Measurements from ENCODE around the gene CEP63. TPM values are rescaled to one million over a fixed set of nuclear protein-coding genes. Genes with fewer than 3 reads are reported as not detected.

Gene CEP63
- total RNA-seq, 1 donor from 2014 or later = 32.5 TPM

GRCh38 chr3:134600206-134600605 is 114.3 kb downstream of the CEP63 start:
- intact Hi-C loops (cut with DNase I) = loop anchor here (10.0 kb wide), 1 partner anchor 905 kb away; no protein-coding TSS in a partner anchor
- ATAC-seq (ENCODE audit: poor library complexity) = no peak
- no peak for DNase-seq

GRCh38 chr3:134600685-134601463 is 115.0 kb downstream of the CEP63 start:
- peak; percentile 88 for ATAC-seq (ENCODE audit: poor library complexity)
- intact Hi-C loops (cut with DNase I) = loop anchor here (10.0 kb wide), 1 partner anchor 904 kb away; no protein-coding TSS in a partner anchor
- DNase-seq = peak; percentile 78

- DNase-seq = peak; percentile 54
- intact Hi-C loops (cut with DNase I) = loop anchor here (10.0 kb wide), 1 partner anchor 903 kb away; no protein-coding TSS in a partner anchor
These were observed 115.9 kb downstream of the CEP63 start for GRCh38 chr3:134601539-134602439.

GRCh38 chr3:134602440-134602814 is 116.6 kb downstream of the CEP63 start:
- no peak for DNase-seq
- intact Hi-C loops (cut with DNase I) = loop anchor here (10.0 kb wide), 1 partner anchor 902 kb away; no protein-coding TSS in a partner anchor

More at GRCh38 chr3:134601539-134602439, 115.9 kb downstream of the CEP63 start:
- ATAC-seq (ENCODE audit: poor library complexity) = peak; percentile 17

GRCh38 chr3:134603480-134603879 is 117.6 kb downstream of the CEP63 start:
- ATAC-seq (ENCODE audit: poor library complexity) (no peak), DNase-seq (no peak)
- intact Hi-C loops (cut with DNase I) = loop anchor here (10.0 kb wide), 1 partner anchor 901 kb away; no protein-coding TSS in a partner anchor

More at GRCh38 chr3:134602440-134602814, 116.6 kb downstream of the CEP63 start:
- peak; percentile 6 for ATAC-seq (ENCODE audit: poor library complexity)

- intact Hi-C loops (cut with DNase I) = loop anchor here (10.0 kb wide), 1 partner anchor 901 kb away; no protein-coding TSS in a partner anchor
- DNase-seq (no peak), ATAC-seq (ENCODE audit: poor library complexity) (no peak)
These were observed 118.1 kb downstream of the CEP63 start for GRCh38 chr3:134603956-134604355.

- ATAC-seq (ENCODE audit: poor library complexity) (no peak), DNase-seq (no peak)
- intact Hi-C loops (cut with DNase I) = loop anchor here (10.0 kb wide), 1 partner anchor 899 kb away; no protein-coding TSS in a partner anchor
These were observed 119.7 kb downstream of the CEP63 start for GRCh38 chr3:134605556-134605955.

GRCh38 chr3:134606033-134607025 is 120.5 kb downstream of the CEP63 start:
- ATAC-seq (ENCODE audit: poor library complexity) = no peak
- DNase-seq = no peak
- intact Hi-C loops (cut with DNase I) = loop anchor here (10.0 kb wide), 1 partner anchor 898 kb away; no protein-coding TSS in a partner anchor

- intact Hi-C loops (cut with DNase I) = loop anchor here (10.0 kb wide), 1 partner anchor 897 kb away; no protein-coding TSS in a partner anchor
- ATAC-seq (ENCODE audit: poor library complexity) (no peak), DNase-seq (no peak)
These were observed 121.5 kb downstream of the CEP63 start for GRCh38 chr3:134607054-134608022.

GRCh38 chr3:134608023-134608770 is 122.3 kb downstream of the CEP63 start:
- ATAC-seq (ENCODE audit: poor library complexity) (no peak), DNase-seq (no peak)
- intact Hi-C loops (cut with DNase I) = loop anchor here (10.0 kb wide), 1 partner anchor 897 kb away; no protein-coding TSS in a partner anchor

- intact Hi-C loops (cut with DNase I) = loop anchor here (10.0 kb wide), 1 partner anchor 896 kb away; no protein-coding TSS in a partner anchor
- DNase-seq = no peak
- no peak for ATAC-seq (ENCODE audit: poor library complexity)
These were observed 123.0 kb downstream of the CEP63 start for GRCh38 chr3:134608771-134609435.

- no peak for DNase-seq
- no peak for ATAC-seq (ENCODE audit: poor library complexity)
- intact Hi-C loops (cut with DNase I) = loop anchor here (10.0 kb wide), 1 partner anchor 895 kb away; no protein-coding TSS in a partner anchor
These were observed 124.1 kb downstream of the CEP63 start for GRCh38 chr3:134609821-134610431.

- intact Hi-C loops (cut with DNase I) = no loop called here
- ATAC-seq (ENCODE audit: poor library complexity) (peak; percentile 40), DNase-seq (no peak)
These were observed 124.9 kb downstream of the CEP63 start for GRCh38 chr3:134610432-134611385.

GRCh38 chr3:134611516-134611915 is 125.7 kb downstream of the CEP63 start:
- no peak for ATAC-seq (ENCODE audit: poor library complexity)
- intact Hi-C loops (cut with DNase I) = no loop called here
- DNase-seq = no peak

Measured in Right ventricle myocardium superior (tissue), 1 donor.